ENCODE results near the gene CD109.
"Not testable (repeated sequence)": the region's sequence is repeated elsewhere in the genome, so short reads cannot be mapped to it uniquely, and the experiment has no call there.

CD109 gene

DNA sequence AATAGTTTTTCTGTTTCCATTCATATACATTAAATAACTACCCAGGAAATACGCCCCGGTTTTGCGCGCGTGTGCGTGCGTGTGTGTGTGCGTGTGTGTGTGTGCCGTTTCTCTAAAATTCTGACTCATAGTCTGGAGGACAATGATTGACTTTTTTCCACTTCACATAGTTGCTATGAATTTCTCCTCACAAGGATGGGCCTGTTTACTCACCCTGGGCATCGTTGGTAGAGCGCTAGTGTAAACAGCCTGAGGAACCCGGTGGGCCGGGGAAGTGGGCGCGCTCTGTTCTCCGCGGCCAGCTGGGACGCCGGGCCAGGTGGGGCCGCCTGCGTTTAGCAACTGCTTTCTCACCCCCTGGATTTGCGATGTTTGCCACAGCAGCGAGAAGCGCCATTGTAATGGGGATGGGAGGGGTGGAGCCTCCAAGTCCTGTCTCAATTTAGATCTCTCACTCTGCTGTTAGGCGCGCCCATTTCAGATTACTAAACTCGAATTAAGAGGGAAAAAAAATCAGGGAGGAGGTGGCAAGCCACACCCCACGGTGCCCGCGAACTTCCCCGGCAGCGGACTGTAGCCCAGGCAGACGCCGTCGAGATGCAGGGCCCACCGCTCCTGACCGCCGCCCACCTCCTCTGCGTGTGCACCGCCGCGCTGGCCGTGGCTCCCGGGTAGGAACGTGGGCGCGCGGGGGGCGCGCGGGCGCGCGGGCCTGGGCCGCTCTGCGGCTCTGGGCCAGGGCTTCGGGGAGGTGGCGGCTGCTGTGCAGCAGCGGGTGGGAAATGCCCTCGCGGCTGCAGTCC lies at the start of gene CD109:
Gene CD109 (plus strand): TSS at position 585 of the 803 bp plus-strand sequence. CDS start 13 bp downstream, at position 598.
- DNase-seq: peak; percentile 63

DNA sequence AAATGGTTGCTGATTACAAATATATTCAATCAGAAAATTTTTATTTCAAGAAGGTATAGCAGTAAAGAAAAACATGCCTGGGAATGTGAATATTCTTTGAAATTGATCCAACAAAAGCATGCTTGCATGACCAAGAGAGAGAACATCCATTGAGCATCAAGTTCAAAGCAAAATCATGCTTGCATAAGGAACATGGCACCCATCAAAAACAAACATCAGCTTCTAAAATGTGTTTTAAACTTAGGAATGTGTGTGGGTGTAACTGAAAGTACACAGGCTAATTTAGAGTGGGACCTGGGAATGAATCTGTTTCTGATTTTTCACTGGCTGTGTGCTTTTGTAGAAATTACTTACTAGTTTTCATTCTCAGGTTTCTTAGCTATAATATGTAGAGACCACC lies 47.8 kb upstream of the CD109 start:
- DNase-seq: no peak

DNA sequence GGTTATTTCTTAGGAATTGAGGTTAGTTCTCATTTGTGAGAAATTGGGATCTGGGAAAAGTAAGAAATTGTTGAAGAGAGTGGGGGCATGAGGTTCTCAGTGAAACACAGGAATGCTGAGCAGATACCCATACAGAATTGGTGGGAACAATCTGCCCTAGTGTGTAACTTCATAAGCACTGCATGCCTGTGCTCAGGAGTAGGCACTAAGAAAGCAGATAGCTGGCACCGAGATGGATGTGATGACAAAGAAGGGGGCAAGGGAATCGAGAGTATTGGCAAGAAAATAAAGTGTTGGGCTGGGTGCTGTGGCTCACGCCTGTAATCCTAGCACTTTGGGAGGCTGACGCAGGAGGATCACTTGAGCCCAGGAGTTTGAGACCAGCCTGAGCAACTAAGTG lies 46.2 kb upstream of the CD109 start:
- DNase-seq: no peak

DNA sequence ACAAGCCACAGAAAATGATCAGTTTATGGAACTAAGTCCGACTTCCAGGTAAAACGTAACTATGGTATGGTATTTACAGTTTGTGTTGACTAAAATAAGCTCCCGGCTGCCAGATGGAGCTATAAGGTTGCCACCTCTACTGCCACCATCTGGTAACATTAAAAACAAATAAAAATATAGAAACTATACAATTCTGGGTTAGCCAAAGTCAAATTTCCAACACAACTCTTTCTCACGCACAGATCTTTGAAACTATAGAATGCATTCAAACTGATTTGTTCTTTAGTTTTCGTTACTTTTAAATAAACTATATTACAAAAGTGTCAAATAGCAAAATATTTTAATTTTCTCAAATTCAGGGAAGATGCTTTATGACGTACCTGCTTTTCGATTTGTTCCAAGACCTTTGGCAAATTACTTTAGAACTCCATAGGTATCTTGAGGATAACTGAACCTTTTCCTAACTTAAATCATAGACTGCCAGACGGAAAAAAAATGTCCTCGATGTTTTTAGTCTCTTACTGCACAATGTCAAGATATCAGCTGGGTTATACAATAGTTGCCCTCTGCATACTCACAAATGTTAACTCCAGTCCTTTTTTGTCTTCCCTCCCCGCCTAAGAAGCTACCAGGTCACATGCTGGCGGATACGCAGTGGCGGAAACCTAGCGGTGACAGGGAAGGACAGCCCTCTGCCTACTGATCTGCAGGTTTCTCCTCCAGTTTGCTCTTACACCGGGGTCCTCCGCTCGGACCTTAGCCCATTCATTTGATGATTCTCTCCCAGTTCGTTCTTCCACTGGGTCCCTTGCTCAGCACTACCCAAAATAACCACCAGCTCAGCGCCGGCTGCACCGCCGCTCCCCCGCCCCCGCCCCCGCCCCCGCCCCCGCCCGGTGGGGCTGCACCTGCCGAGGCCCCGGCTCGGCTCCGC lies 43.1 kb upstream of the CD109 start:
- peak; percentile 71 for DNase-seq

DNA sequence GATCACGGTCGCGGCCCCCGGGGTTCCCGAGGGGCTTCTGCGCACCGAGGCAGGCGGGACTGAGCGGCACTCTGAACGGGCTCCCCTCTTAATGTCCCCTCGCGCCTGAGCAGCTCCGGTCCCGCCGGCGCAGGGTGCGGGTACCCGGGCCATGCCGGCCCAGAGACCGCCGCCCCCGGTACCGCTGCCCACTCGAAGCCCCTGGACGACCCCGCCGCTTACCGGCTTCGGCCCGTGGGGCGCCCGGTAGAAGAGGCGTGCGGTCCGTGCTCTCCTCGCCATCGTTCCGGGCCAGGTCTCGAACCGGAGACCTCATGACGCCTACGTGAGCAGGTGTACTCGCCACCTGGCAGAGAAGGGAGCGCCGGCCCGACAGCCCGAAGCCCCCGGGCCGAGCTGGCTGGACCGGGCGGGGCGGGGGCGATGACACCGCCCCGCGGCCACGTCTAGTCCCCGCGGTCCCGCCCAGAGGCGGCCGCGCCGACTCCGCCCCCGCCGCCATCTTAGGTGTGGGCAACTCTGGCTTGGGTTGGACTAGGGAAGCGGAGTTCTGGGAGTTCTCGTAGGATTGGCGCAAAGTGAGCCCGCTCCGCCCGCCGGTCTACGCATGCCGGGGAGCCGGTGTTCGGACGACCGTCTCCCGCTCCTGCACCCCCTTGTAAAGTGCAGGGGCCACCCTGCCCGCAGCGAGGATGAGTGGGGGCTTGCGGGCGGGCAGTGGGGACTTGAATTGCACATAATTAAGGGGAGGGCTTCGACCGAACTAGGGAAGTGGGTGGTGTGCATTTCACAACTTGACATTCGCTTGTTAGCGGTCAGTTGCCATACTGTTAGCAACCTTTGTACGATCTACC lies 42.2 kb upstream of the CD109 start, which contains the start of gene SLC17A5:
Gene SLC17A5 (minus strand): TSS at position 422 of the 854 bp plus-strand sequence. CDS start 106 bp downstream, at position 316.
- DNase-seq: peak; percentile 94

DNA sequence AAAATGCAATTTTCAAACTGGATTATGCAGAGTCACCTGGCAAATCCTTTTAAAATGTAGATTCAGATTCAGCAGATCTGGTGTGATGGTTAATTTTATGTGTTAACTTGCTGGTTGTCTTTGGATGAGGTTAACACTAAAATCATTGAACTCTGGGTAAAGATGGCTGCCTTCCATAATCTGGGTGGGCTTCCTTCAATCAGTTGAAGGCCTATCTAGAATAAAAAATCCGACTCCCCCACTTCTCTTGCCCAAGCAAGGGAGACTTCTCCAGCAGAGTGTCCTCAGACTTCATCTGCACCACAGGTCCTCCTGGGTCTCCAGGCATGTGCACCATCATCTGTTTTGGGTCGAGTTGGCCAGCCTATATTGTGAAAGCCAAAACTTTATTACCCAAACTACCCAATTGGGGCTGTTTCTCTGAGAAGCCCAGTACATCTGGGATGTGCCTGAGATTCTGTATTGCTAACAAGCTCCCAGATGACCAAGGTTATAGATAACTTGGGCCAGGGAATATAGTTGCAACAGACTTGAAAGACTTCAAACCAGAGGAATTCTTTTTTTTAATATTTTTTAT lies 40.6 kb upstream of the CD109 start:
- DNase-seq: no peak

DNA sequence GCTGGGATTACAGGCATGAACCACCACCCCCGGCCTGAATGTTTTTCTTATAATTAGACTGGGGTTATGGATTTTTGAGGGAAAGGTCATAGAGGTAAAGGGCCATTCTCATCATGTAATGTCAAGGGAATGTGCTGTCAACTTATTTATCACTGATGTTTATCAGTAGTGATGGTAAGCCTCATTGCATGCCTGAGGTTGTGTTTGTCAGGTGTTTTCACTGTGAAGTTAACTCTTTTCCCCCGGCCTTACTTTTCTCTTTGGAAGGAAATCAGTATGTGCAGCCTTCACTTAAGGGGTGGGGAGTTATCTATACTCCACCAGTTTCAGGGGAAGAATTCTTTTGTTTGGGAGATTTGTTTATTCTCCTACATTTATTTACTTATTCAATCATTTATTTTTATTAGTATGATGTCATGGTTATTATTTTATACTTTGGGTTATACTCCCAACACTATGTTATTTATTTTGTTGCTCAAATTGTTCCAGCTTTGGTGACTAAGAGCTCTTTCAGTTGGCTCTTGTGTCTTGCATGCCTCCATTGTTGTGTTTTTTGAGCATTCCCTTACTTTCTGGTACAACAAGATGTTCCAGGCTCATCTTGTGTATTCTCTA lies 39.4 kb upstream of the CD109 start:
- no peak for DNase-seq

DNA sequence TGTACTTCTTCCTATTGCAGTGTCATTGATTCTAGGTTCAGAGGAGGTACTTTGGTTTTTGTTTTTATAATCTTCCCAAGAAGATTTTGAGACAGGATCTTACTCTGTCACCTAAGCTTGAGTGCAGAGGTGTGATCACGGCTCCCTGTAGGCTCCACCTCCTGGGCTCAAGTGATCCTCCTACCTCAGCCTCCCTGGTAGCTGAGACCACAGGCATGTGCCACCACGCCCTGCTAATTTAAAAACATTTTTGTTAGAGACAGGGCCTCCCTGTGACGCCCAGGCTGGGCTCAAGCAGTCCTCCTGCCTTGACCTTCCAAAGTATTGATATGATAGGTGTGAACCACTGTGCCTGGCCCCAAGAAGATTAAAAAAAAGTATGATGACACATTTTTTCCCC lies 38.8 kb upstream of the CD109 start:
- DNase-seq: peak; percentile 25

DNA sequence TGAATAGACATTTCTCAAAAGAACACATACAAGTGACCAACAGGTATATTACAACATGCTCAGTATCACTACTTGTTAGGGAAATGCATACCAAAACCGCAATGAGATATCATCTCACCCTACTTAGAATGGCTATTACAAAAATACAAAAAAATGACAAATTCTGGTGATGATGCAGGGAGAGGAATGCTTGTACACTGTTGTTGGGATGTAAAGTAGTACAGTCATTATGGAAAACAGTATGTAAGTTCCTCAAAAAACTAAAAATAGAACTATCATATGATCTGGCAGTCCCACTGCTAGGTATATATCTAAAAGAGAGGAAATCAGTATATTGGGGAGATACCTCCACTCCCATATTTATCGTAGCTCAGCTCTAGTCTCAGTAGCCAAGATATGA lies 31.3 kb upstream of the CD109 start:
- DNase-seq: no peak

DNA sequence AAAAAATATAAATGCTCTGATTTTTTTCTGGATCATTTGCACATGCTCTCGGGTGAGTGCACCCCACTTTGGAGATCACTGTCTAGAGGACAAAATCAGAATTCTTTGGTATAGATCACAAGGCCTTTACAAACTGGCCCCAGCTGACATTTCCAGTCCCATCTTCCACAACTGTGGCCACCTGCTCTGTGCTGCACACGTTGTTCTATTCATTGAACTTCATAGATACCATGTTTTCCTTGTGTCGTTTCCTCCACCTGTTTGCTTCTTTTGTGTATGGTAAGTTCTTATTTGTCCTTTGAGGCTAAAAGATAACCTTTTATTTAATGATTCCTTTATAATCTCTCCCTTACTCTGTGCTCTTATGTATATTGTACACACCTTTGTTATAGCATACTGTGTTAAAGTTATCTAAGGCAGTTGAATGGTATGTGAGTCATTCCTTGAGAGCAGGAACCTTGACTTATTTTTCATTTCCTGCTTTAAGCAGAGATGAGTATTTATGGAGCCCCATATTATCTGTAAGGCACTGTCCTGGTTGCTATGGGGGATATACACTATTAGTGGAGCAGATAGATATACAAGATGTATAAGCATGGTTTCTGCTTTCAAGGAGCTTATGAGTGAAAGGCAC lies 30.2 kb upstream of the CD109 start:
- DNase-seq: no peak

DNA sequence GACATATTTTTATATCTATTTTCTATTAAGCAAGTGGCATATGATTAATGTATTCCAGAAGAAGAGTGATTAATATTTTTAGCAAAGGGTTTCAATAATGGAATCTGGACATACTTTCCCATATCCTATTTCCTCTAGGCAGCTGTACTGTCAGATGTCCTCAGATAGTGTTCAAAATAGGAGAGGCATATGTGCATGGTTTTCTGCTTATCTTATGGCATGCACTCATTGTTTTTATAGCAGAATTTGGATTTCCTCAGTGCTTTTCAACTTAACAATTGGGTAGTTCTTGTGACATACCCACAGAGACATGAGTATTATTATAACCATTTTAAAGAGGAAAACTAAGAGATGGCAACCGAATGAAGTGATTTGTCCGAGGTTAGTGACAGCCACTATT lies 29.6 kb upstream of the CD109 start:
- no peak for DNase-seq

DNA sequence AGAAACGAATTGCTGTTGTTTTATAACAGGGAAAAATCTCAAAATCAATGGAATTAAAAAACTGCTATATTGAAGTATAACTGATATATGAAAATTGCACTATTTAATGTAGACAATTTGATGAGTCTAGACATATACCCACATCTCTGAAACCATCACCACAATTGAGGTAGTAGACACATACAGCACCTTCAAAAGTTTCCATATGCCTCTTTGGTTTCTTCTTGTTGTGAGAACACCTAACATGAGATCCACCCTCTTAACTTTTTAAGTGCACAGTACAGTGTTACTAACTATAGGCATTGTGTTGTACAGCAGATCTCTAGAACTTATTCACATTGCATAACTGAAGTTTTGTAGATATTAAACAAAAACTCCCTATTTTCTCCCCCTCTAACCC lies 28.2 kb upstream of the CD109 start:
- no peak for DNase-seq

DNA sequence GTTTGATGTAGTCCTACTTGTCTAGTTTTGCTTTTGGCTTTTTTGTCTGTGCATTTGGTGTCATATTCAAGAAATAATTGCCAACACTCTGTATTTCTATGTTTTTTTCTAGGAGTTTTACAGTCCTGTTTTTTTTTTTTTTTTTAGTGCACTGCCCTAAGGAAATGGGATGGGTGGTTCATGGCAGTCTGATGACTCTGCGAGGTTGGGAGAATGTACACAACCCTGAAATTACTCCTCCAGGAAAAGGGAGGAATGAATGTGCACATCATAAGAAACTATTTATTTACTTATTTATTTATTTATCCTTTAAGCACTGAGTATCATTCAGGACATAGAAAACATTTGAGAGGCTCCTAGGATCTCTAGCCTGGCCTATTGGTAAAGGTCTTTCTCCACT lies 27.0 kb upstream of the CD109 start:
- DNase-seq: no peak

DNA sequence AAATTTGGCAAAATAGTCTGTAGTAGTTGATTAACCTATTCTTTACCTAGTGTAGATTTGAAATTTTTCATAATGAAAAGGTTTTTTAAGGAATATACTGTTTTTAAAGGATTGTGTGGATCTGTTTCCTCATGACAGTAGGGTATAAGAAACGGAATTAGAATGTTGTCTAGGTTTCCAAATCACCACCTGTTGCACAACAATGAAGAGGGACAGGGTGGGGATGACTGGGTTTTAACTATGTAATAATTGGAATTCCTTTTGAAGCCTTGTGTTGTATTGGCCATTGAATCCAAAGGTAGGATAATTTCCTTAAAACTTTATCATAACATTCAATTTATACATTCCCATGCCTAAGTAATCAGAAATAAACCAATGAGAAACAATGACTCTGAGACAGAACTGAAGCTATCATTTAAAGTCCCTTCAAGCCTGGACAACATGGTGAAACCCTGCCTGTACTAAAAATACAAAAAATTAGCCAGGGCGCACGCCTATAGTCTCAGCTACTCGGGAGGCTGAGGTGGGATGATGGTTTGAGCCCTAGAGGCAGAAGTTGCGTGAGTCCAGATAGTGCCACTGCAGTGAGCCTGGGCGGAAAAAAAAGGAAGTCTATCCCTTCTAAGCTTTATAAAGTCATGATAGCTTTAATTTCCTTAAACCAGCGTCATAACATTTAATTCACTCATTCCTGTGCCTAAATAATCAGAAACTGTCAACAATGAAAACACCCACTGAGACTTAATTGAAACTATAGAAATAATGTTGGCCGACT lies 23.9 kb upstream of the CD109 start:
- DNase-seq: no peak

DNA sequence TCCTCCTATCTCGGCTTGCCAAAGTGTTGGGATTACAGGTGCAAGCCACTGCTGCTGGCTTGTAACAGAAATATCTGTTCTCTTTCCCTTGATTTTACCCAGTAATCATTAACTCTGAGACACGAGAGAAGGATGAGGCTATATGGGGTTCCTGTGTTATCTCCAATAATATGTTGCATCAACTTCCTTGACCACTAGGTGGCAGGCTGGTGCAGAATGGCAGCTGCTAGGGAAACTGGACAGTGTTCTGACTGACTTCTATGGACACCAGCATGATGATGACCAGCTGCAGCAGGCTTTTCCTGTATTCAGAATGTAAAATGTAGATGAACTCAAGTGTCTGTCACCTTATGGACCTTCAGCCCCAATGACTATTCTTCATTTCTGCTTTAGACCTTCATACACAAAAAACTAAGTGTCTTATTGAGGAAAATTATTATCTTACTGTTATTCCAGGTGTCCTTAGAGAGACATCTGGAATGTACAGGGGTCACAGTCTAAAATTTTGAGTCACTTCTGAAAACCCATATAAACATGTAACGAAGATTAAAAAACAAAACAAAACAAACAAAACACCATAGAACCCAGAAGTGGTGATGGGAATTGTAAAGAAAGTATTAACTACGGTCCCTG lies 20.4 kb upstream of the CD109 start:
- DNase-seq: peak; percentile 54

DNA sequence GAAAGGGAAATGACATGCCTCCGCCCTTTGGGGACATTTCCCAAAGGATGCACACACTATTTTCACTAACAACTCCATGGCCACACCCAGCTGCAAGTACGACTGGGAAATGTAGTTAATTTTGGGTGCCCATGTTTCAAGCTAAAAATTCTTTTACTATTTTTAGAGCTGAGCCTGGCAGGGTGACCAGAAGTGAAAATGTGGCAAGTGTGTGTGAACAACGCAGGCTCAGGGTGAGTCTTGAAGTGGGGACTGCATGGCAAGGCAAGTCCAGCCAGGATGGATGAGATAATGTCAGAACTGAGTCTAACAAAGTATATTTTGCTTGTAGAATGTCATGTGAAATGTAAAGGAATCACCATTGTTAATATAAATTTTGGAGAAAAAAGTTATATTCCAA lies 17.0 kb upstream of the CD109 start:
- no peak for DNase-seq

DNA sequence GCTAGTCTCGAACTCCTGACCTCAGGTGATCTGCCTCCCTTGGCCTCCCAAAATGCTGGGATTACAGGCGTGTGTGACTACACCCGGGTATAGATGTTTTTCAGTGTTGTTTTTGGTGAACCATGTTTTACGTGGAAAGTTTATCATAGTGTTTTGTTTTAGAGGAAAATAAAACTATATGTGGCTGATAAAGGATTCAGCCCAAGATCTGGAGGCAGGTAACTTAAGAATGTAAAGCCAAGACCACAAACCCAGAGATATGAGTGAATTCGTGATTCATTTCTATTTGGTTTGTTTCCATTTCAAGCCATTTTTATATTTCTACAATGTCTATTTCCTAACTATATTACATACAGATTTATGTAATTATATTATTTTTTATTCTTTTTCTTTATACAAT lies 16.2 kb upstream of the CD109 start:
- not testable (repeated sequence) for DNase-seq

DNA sequence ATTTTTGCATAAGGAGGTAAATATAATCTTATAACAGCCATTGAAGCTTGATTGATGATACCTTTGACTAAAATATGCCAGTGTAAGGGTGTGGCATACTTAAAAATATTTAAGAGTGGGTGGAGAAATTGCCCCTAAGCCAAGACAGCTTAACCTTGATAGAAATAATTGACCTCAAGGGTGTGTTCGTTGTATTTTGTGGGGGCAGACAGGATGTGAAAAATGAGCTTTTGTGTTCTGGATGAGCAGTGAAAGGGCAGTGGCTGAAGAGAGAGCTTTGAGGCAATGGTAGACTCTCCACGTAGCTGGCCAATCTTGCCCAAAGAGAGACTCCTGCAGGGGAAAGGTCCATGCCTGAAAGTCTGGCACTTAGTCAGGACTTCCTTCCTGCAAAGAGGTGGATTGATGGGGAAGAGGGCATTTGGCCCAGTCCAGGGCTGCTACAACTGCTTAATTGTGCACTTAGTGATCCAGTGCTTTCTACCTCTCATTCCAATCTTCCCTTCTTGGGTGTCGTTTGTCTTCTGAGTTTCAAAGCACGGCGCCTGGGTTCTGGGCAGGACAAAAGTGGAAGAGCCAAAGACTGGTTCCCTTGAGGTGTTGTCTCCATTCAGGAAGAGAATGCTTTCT lies 15.6 kb upstream of the CD109 start:
- DNase-seq: no peak

DNA sequence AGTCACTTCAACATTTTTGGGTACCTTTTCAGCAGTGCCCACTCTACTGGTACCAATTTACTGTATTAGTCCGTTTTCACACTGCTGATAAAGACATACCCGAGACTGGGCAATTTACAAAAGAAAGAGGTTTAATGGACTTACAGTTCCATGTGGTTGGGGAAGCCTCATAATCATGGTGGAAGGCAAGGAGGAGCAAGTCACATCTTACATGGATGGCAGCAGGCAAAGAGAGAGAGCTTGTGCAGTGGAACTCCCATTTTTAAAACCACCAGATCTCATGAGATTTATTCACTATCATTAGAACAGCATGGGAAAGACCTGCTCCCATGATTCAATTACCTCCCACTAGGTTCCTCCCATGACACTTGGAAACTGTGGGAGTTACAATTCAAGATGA lies 12.4 kb upstream of the CD109 start:
- DNase-seq: not testable (repeated sequence)

DNA sequence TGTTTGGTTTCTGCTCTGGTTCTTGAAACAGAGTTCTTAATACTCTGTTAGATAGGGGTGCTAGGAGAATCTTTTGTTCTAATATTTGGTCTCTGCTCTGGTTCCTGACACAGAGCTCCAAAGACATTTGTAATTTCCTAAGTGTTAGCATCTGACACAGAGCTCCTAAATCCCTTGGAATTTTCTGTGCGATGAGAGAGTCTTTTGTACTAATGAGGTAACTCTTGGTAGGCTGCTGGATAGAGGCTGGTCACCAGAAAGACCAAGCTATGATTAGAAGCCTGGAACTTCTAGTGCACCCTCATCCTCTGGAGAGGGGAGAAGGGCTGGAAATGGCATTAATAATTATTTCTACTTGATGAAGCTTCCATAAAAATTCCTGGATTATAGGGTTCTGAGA lies 7.7 kb upstream of the CD109 start:
- no peak for DNase-seq
